GM12873 (cell line): Measurements from ENCODE around the gene MS4A12.

Source experiments
- TF ChIP-seq, protein P1 (sequence below): IDR thresholded peaks from 2 replicates; pipeline ENCODE4 v1.5.1; 2012; ENCODE audit warnings: low read depth, mild to moderate bottlenecking, moderate library complexity, low read length, control low read depth; ENCODE audit not compliant: insufficient read depth; ENCODE audit errors: missing control alignments

MS4A12 gene

DNA sequence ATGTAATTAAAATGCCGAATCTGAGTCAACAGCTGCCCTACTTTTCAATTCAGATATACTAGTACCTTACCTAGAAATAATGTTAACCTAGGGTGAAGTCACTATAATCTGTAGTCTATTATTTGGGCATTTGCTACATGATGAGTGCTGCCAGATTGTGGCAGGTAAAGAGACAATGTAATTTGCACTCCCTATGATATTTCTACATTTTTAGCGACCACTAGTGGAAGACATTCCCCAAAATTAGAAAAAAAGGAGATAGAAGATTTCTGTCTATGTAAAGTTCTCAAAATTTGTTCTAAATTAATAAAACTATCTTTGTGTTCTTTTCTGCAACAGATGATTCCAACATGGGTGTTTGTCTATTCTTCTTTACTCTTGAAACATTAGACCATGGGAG is 22.9 kb upstream of the MS4A12 start:
- TF ChIP-seq, protein P1, sequence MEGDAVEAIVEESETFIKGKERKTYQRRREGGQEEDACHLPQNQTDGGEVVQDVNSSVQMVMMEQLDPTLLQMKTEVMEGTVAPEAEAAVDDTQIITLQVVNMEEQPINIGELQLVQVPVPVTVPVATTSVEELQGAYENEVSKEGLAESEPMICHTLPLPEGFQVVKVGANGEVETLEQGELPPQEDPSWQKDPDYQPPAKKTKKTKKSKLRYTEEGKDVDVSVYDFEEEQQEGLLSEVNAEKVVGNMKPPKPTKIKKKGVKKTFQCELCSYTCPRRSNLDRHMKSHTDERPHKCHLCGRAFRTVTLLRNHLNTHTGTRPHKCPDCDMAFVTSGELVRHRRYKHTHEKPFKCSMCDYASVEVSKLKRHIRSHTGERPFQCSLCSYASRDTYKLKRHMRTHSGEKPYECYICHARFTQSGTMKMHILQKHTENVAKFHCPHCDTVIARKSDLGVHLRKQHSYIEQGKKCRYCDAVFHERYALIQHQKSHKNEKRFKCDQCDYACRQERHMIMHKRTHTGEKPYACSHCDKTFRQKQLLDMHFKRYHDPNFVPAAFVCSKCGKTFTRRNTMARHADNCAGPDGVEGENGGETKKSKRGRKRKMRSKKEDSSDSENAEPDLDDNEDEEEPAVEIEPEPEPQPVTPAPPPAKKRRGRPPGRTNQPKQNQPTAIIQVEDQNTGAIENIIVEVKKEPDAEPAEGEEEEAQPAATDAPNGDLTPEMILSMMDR = no peak

DNA sequence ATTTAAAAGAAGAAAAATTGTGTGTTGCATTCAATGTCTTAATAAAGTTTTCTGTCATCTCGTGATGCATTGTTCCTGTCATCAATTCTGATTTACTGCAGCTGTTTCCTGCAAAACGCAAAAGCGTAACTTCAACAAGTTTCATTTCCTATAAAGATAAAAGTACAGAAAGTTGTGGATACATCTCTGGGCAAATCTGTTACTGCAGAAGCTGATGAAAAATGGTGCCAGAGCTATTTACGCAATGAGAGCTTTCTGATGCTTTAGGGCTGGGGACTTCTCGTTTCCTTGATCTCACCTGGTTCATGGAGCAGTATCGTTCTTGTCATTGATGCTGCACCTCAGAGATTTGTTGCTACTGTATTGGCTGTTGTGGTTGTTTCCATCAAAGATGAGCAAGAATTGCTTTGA is 15.5 kb upstream of the MS4A12 start:
- TF ChIP-seq, protein P1 = no peak

GRCh38 chr11:60482361-60482760 is 10.2 kb upstream of the MS4A12 start:
- TF ChIP-seq, protein P1 = no peak

GRCh38 chr11:60485987-60486386 is 6.6 kb upstream of the MS4A12 start:
- TF ChIP-seq, protein P1 = peak; percentile 96

- TF ChIP-seq, protein P1 = no peak
Observed at GRCh38 chr11:60493454-60493853, 876 bp downstream of the MS4A12 start.

- TF ChIP-seq, protein P1 = no peak
Observed at GRCh38 chr11:60498399-60498798, 5.8 kb downstream of the MS4A12 start.

GRCh38 chr11:60498853-60499252 is 6.3 kb downstream of the MS4A12 start:
- TF ChIP-seq, protein P1 = no peak
